Ovary (tissue), 9 donors: ENCODE results near the gene SLC6A18. TPM values are rescaled to one million over a fixed set of nuclear protein-coding genes. Genes with fewer than 3 reads are reported as not detected.

ENCODE experiments used
- DNase-seq, 5 donors: peaks; one replicate each; pipeline ENCODE4 v3.0.0-alpha.2; 2019 to 2020
- H3K27ac ChIP-seq, 2 donors: fragments of 200-600 bp; one replicate each; pipeline versions ENCODE4 v1.5.1 to v1.8.0; 2019 to 2022
- H3K27me3 ChIP-seq: fragments of 200-600 bp; one replicate; pipeline ENCODE4 v1.8.0; 2022
- H3K36me3 ChIP-seq: fragments of 200-600 bp; sonication (generic); one replicate; pipeline ENCODE4 v1.5.1; 2019
- H3K4me1 ChIP-seq: one replicate; pipeline ENCODE4 v1.8.1; 2013; ENCODE audit warnings: mild to moderate bottlenecking, moderate library complexity; ENCODE audit not compliant: insufficient read depth
- H3K4me3 ChIP-seq: fragments of 200-600 bp; sonication (generic); one replicate; pipeline ENCODE4 v1.5.1; 2017
- H3K9me3 ChIP-seq, 2 donors: fragments of 200-600 bp in 1 of 2; sonication (generic) in 1 of 2; one replicate each; pipeline versions ENCODE4 v1.5.1 to v1.8.1; 2013 to 2019; ENCODE audit warnings: mild to moderate bottlenecking in 1 of 2, moderate library complexity in 1 of 2
- CTCF ChIP-seq, 3 donors: fragments of 450-650 bp in 2 of 3; fragments of 200-600 bp in 1 of 3; IDR thresholded peaks; one replicate each; pipeline versions ENCODE4 v1.5.1 to v1.8.0; 2016 to 2022; ENCODE audit warnings: antibody characterized with exemption in 3 of 3, mild to moderate bottlenecking in 1 of 3
- EP300 ChIP-seq: sonication (generic); formaldehyde crosslinking; IDR thresholded peaks from one replicate; pipeline ENCODE4 v1.6.1; 2017; ENCODE audit warnings: antibody characterized with exemption
- POLR2A ChIP-seq: fragments of 450-650 bp; IDR thresholded peaks from one replicate; pipeline ENCODE4 v1.6.1; 2017; ENCODE audit warnings: antibody characterized with exemption, mild to moderate bottlenecking, moderate library complexity
- WGBS, 3 donors: extraction: QIAGEN DNeasy Blood & Tissue Kit in 1 of 3; methylation state at CpG; one replicate each; pipeline versions ENCODE4 v1.1.5 to v1.1.7; 2013 to 2017; 5-methylcytosine and 5-hydroxymethylcytosine counted together
- intact Hi-C, 4 donors: fragments of 100-400 bp; cut with DNase I; formaldehyde crosslinking; loops; one replicate each; pipeline versions ENCODE4 v1.11.0 to v1.15.1; 2022 to 2023
- polyA plus RNA-seq, 2 donors: library from polyadenylated mRNA; stranded (reverse); fragments of 200-250 nt in 1 of 2; fragments of 350-450 nt in 1 of 2; fragmentation: Illumina TruSeq in 1 of 2; extraction: RNeasy Lipid Tissue Mini Kit (QIAGEN cat#74804) in 1 of 2; gene quantifications; one replicate each; pipeline ENCODE4 v1.2.3, GENCODE V29; 2013 to 2014
- total RNA-seq, 7 donors: library from RNA; depleted of rRNA in 2 of 7; stranded (reverse); fragments of >200 nt in 2 of 7; fragmentation: NEBNext Ultra II Directional in 3 of 7; extraction: Animal tissue kit (Norgen Biotek cat#: 25700) in 3 of 7; gene quantifications; one replicate each; pipeline versions ENCODE4 v1.1.0 to v1.2.4, GENCODE V29; 2016 to 2023
- donor health status: DM: no; HTN: no; CAD: no; lungs with moderate emphysema.
- donor health status: DM: no; HTN: no; CAD: no.
- donor health status: Bipolar disorder and iron deficiency.
- donor health status: DM: yes; HTN: yes; CAD: no.
- donor health status: DM: no; HTN: no; CAD: no.
- donor health status: DM: yes; HTN: yes; CAD: no.

The SLC6A18 gene
- total and polyA plus RNA-seq, 9 donors, result not detected

GRCh38 chr5:1218351-1219080 is 6.7 kb upstream of the SLC6A18 start:
- DNase-seq, result no peak
- WGBS, 3 donors, result 82 to 85% (median 83%) methylated on average over 38 of the region's 38 CpGs
- Histone ChIP-seq H3K27me3 (no peaks in the 10 kb centered on the region), H3K9me3 (no peaks in the 10 kb centered on the region), H3K4me1 (no peaks in the 10 kb centered on the region), H3K4me3 (no peak overlapping the region), H3K36me3 (no peaks in the 10 kb centered on the region), H3K27ac (no peak overlapping the region)
- TF ChIP-seq EP300 (no peak), POLR2A (no peak), CTCF (IDR thresholded peaks at IDR 0.05) (no peak)
- intact Hi-C loops, result no loop called here

- 75 to 76% (median 75%) methylated on average over 33 to 38 of the region's 38 CpGs for WGBS, 3 donors
- no peaks in the 10 kb centered on the region for H3K36me3 ChIP-seq
- no peak overlapping the region for H3K27ac ChIP-seq
- no peak overlapping the region for H3K4me3 ChIP-seq
- intact Hi-C loops, result no loop called here
- H3K4me1 ChIP-seq, result no peaks in the 10 kb centered on the region
- H3K9me3 ChIP-seq, result no peaks in the 10 kb centered on the region
- TF ChIP-seq CTCF (IDR thresholded peaks at IDR 0.05) (no peak), EP300 (no peak), POLR2A (no peak)
- H3K27me3 ChIP-seq, result no peaks in the 10 kb centered on the region
- no peak for DNase-seq
Measured at GRCh38 chr5:1219098-1219767, 5.9 kb upstream of the SLC6A18 start.

GRCh38 chr5:1219768-1220100 is 5.4 kb upstream of the SLC6A18 start:
- WGBS, 3 donors, result 81 to 91% (median 82%) methylated on average over 11 of the region's 11 CpGs
- Histone ChIP-seq H3K36me3 (no peaks in the 10 kb centered on the region), H3K4me1 (no peaks in the 10 kb centered on the region), H3K27me3 (no peaks in the 10 kb centered on the region), H3K9me3 (no peaks in the 10 kb centered on the region), H3K4me3 (no peak overlapping the region), H3K27ac (no peak overlapping the region)
- TF ChIP-seq CTCF (IDR thresholded peaks at IDR 0.05) (no peak), POLR2A (no peak), EP300 (no peak)
- intact Hi-C loops, result no loop called here
- DNase-seq, result no peak

GRCh38 chr5:1220351-1220750 is 4.8 kb upstream of the SLC6A18 start:
- DNase-seq, result no peak
- no peaks in the 10 kb centered on the region for H3K4me1 ChIP-seq
- no peaks in the 10 kb centered on the region for H3K36me3 ChIP-seq
- no peak overlapping the region for H3K27ac ChIP-seq
- no peaks in the 10 kb centered on the region for H3K27me3 ChIP-seq
- intact Hi-C loops, result no loop called here
- no peaks in the 10 kb centered on the region for H3K9me3 ChIP-seq
- no peak overlapping the region for H3K4me3 ChIP-seq
- 84 to 87% (median 86%) methylated on average over 9 of the region's 9 CpGs for WGBS, 3 donors
- no peak for TF ChIP-seq CTCF (IDR thresholded peaks at IDR 0.05)
- no peak for TF ChIP-seq EP300
- TF ChIP-seq POLR2A, result no peak
